EH (cell line): ENCODE results near the gene CCDC124.

Experiments used
- DNase-seq: peaks from one replicate; pipeline ENCODE4 v3.0.0-alpha.2; 2015; ENCODE audit warnings: low read depth

The CCDC124 gene

DNA sequence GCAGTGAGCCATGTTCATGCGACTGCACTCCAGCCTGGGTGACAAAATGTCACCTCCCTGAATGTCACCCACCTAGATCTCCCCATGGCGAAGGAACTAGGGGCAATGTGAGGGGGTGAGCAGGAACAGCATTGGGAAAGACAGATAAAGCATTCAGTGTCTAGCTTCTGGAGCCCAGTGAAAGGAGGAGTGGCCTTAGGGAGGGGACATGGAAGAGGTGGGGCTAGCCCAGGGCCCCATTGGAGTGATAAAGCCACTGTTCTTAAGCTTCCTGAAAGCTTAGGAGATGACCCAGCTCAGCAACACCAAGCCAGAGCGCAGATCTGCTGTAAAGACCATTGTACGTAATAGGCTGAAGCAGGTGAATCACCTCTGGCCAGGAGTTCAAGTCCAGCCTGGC, 21.1 kb downstream of the CCDC124 start:
- DNase-seq = no peak

DNA sequence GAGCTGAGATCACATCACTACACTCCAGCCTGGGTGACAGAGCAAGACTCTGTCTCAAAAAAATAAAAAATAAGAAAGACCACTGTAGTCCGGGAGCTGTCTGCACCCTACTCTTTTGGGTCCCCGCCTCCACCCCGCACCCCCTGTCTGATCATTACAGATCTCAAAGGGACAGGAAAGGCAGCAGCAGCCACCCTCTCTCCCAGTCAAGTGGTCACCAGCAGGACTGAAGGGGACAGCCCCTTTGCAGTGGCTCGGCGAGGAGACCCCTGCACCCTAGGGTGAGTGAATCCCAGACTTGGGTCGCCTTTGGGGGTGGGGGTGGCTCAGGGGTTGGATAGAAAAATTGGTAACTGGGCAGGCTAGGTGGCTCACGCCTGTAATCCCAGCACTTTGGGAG, 21.6 kb downstream of the CCDC124 start:
- no peak for DNase-seq

DNA sequence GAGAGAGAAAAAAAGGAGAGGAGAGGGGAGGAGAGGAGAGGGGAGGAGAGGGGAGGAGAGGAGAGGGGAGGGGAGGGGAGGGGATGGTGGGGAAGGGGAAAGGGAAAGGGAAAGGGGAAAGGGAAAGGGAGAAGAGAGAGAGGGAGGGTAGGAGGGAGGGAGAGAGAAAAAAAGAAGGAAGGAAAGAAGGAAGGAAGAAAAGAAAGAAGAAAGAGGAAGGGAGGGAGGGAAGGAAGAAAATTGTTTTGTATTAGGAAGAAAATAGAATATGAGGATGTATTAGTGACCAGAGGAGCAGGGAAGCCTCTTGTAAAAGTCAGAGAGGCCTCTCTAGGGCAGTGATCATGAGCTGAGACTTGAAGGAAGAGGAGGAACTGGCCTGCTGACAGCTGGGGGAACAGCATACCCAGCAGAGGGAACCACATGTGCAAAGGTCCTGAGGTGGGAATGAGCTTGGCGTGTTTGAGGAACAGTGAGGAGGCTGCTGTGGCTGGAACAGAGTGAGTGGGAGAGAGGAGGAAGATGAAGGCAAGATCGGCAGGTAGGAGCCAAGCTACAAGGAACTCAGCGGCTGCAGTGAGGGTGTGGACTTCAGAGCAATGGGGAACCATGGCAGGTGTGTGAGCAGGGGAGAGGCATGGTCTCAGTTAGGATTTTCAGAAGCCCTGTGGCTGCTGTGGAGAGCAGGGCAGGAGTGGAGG, 24.5 kb downstream of the CCDC124 start:
- no peak for DNase-seq

DNA sequence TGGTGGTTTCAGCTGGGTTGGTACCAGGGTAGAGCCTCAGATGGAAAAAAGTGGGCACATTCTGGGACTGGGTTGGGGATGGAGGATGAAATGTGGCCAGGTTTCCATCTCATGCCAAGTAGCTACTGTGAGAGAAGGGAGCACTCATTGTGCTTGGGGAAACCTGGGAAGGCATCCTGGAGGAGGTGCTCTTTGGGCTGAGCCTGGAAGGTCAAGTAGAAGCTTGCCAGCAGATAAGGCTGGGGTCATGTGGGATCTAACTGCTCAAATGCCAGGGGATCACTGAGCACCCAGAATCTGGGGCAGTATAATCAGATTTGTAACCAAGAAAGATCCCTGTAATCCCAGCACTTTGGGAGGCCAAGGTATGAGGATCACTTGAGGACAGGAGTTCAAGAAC, 25.1 kb downstream of the CCDC124 start:
- no peak for DNase-seq

DNA sequence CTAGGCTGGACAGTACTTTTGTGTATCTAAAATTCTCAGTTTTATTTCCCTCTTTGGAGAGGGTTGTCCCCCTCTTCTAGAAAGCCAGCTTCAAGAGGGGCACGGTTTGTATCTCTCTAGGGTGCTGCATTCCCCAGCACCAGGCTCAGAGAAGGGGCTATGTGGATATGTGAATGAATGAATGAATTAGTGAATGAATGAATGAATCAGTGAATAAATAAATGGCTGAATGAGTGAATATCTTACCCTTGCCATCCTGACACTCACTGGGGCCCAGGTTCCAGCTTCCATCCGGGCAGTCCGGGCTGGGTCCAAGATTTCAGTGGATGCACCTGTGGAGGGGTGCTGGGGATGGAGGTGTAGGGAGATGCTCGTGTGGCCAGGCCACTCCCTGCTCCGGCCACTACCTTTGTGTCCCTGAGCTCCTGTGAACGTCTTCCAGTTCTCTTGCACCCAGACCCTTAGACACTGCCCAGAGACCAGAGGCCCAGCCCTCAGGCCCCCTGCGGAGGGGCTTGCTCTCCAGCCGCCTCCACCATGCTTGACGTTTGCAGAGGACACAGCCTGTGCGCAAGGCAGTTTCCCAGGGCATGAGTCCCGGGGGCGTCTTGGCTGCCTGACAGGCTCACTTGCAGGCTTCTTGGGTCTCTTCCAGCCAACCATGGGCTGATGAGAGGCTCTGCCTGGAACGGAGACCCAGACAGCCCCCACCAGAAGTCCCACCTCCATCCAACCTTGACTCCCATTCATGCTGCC, 31.3 kb downstream of the CCDC124 start:
- DNase-seq = no peak

DNA sequence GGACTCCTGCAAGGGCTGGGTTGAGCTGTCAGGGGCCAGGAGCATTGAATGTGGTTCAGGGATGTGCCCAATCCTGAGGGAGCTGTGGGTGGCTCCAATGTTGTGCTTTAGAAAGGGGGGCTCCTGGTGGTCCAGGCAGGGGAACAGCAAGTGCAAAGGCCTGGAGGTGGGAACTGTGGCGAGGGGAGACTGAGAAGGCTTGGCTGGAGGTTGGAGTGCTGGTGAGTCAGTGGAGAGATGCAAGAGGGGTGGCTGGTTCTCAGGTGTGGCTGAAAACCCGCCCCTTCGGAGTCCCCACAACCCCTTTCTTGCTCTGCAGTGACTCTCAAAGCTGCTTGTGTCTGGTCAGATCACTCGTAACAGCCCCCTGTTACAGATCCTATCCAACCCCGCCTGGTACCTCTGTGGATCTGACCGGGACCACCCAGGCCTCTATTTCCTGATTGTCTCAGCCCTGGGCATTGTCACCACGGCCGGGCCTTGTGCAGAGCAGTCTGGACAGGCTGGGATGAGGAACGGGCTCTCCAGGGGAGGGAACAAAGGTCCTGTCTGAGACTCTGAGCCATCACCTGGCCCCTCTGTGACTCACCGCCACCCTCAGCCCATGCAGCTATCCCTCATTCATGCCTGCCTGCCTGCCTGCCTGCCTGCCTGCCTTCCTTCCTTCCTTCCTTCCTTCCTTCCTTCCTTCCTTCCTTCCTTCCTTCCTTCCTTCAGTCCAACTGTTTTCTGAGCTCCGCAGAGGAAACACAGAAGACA, 32.7 kb downstream of the CCDC124 start:
- no peak for DNase-seq

DNA sequence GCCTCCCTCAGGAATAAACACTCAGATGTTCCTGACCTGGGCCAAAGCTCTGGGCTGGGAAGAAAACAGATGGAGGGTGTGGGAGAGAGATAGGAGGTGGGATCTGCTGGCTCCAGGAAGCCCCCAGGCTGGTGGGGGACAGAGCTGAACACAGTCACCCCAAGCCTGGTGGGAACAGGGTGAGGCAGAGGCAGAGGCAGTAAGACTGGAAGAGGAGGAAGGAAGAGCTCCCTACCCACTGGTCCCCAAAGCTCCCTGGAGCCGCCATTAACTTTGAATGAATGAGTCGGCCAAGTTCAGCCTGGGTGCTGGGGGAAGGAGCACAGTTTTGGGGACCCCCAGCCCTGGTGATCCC, 33.3 kb downstream of the CCDC124 start:
- DNase-seq = no peak

DNA sequence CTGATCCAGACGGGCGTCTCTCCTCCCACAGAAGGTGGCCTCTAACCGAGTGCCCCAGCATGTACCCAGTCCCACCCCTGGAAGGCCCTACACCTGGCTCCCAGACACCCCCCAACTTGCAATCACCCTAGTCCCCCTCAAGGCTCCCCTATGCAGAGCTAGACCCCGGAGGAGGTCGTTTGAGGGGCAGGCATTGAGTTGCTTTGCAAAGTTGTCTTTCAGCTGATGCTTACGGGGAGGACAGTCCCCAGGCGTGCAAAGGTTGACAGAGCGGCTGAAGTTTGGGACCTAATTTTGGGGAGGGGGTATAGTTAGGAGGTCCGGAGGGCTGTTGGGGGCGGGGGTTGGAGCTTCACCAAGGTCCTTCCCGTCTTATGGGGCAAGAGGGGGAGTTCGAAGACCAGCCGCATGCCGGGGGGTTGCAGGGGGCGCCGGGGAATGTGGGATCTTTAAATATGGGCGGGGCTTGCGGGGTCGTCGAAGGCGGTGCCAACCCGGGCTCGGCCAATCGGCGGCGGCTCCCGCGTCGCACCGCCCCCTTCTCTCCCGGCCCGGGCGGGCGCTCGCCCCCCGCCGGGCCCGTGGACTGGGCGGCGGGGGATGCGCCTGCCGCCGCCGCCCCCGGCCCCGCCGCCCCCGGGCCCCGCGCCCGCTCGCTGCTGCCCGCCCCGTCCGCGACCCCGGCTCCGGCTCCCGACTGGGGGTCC, 33.9 kb downstream of the CCDC124 start, which contains the start of gene KCNN1:
Gene KCNN1, plus strand, starts transcription at position 558 of the 707 bp plus-strand sequence. CDS start 6,782 bp downstream, outside the sequence.
- no peak for DNase-seq

DNA sequence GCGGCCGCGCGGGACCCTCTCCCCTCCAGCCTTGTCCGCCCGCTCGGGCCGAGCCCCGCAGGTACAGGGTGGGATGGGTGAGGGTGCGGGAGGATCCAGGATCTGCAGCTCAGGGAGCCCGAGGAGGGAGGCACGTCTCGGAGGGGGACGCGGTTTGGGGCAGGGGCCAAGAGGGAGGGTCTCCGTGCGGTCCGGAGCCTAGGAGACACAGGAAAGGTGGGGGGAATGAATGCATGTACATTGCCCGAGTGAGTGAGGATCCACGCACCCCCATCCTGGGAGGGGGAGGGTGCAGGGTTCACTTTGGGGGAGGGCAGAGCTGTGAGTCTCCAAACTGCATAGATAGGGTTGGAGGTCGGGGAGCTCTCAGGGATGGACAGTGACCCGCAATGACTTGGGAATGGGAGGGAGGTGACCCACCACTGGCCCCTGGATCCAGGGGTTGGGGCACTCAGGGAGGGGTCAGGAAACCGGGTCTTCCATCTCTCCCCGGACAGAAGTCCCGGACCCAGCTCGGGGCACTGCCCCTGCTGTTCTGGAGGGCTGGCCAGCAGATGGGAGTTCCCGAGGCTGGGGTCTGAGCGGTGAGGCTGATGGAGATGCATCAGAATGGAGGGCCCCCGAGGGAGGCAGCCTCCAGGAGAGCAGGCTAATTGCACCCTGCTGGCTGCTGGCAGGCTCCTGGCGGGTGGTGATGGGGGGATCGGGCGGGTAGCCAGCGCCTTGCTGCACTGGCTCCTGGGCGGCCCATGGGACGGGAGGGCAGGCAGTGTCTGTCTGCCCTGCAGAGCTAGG, 34.6 kb downstream of the CCDC124 start:
- DNase-seq = no peak

DNA sequence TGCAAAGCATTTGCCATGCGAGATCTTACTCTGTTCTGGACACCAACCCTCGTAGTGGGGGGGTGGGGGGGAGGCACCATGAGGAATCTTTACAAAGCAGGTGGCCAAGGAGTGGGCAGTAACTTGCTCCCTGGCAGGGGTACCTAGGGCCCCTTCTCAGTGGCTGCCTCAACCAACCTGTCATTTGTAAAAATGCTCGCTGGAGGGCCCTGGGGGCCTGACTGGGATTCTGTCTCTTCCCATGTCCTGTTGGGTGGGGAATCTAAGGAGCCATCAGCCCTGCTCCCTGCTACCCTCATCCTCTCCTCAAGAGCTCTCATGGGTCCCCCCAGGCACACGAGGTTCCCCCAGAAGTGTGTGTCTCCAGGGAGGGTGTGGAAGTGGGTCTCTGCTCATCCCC, 35.5 kb downstream of the CCDC124 start:
- no peak for DNase-seq

DNA sequence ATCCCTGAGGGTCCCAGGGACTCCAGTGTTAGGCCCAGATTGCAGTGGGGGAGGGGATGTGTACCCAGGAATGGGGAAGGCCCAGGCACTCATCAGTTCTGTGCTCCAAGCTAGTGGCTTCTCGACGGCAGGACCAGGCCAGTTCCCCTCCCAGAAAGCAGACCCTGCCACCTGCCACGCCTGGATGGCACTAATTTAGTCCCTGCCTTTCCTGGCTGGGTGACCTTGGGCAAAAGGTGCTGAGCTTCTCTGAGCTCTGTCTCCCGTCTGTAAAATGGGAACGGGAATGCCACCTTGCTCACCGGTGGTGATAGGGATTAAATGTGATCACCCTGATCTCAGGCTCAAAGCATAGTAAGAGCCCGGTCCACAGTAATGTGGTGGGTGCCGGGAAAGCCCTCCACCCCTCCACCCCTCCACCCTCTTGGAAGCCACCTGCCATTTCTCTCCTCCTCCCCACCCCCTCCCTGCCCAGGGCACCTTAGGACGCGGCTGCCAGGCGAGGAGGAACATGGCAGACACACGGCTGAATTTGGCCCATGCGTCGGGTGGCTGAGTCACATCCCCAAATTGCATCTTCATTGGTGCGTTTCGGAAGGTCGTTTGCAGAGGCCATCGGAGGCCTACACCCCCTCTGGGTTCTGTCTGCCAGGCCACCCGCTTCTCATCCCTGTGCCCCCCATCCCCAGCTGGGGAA, 36.4 kb downstream of the CCDC124 start:
- no peak for DNase-seq

DNA sequence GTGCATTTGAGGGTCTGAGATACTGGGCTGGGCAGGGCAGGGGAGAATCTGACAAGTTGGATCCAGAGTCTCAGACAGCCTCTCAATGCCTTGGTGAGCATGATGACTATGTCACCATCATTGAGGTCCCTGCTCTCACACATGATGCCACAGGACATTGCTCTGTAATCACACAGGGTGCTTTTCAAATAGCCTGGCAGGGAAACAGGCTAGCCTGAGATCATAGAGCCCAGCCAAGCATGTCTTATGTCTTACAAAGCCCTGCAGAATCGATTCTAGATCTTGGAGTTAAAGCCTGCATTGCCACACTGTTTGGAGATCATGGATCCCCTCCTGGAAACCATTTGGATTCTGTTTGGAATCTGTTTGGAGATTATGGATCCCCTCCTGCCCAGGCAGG, 39.4 kb downstream of the CCDC124 start:
- DNase-seq = no peak

DNA sequence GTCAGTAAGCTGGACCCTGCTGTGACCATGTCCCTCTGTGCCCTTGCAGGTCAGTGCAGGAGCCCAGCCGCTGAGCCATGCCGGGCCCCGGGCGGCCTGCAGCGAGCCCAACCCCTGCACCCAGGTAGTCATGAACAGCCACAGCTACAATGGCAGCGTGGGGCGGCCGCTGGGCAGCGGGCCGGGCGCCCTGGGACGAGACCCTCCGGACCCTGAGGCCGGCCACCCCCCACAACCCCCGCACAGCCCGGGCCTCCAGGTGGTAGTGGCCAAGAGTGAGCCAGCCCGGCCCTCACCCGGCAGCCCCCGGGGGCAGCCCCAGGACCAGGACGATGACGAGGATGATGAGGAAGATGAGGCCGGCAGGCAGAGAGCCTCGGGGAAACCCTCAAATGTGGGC, 40.9 kb downstream of the CCDC124 start:
- DNase-seq = no peak

DNA sequence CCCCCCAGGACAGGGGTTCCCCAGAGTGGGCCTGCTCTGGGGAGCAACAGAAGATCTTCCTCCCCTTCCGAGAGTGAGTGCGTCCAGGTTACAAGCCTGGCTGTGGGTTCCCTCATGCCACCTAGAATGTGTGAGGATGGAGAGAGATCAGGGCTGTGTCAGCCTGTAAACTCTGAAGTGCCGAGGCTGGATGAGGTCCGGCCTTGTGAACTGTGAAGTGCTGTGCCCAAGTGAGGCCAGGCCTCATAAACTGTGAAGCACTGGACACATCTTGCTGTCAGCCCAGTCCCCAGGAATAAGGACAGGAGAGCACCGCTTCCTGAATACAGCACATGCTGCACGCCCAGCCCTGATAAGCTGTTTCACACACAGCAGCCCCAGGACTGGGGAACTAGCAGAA, 41.7 kb downstream of the CCDC124 start:
- DNase-seq = no peak

DNA sequence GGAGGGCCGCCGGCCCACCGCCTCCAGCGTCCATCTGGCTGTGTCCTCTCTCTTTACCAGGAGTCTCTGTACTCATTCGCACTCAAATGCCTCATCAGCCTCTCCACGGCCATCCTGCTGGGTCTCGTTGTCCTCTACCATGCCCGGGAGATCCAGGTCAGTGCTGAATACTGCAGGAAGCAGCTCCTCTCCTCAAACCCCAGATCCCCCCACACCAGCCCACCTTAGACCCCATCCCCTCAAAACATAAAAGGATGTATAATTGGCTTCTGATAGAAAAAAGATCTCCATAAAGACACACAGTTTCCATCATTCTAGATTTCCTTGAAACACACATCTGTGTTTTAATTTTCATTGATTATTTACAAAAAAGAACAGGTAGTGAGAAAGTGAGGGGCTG, 42.2 kb downstream of the CCDC124 start:
- no peak for DNase-seq

DNA sequence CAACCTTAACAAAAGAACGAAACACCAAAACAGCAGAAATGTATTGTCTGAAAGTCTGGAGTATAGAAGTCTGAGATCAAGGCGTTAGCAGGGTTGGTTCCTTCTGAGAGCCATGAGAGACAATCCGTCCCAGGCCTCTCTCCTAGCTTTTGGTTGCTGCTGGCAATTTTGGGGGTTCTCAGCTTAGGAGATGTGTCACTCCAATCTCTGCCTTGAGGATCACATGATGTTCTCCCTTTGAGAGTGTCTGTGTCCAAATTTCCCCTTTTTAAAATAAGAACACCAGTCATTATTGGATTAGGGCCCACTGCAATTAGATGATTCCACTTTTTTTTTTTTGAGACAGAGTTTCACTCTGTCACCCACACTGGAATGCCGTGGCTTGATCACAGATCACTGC, 44.2 kb downstream of the CCDC124 start:
- DNase-seq = no peak

DNA sequence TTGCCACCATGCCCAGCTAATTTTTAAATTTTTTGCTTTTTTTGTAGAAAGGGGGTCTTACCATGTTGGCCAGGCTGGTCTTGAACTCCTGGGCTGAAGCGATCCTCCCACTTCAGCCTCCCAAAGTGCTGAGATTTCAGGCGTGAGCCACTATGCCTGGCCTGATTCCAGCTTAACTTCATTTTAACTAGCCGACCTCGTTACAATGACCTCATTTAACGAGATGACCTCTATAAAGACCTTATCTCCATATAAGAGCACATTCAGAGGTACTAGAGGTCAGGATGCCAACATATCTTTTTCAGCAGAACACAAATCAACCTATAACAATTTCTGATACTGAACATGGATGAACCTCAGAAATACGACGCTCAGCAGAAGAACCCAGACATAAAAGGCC, 44.7 kb downstream of the CCDC124 start:
- DNase-seq = no peak

DNA sequence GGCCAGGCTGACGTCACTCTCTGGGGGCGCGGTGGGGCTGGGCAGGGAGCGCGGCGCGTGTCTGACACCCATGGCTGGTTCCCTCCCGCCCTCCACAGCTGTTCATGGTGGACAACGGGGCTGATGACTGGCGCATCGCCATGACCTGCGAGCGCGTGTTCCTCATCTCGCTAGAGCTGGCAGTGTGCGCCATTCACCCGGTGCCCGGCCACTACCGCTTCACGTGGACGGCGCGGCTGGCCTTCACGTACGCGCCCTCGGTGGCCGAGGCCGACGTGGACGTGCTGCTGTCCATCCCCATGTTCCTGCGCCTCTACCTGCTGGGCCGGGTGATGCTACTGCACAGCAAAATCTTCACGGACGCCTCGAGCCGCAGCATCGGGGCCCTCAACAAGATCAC, 48.8 kb downstream of the CCDC124 start:
- DNase-seq = no peak

DNA sequence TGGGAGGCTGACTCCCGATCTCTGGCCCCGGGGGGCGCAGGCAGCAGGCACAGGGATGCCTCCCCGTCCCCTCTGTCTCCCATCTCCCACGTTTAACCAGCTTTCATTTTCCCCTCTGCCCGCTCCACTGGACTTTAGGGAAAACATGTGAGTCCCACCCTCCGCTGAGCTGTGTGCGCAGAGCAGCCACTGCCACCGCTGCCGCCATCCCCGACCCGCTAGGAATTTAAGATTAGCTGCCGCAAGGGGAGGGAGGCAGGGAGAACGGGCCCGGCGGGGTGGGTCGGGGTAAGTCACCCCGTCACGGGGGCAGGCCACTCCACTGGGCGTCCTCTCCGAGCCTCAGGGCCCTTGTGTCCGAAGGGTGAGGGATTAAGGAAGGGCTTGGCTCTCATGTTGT, 49.6 kb downstream of the CCDC124 start:
- DNase-seq = no peak

DNA sequence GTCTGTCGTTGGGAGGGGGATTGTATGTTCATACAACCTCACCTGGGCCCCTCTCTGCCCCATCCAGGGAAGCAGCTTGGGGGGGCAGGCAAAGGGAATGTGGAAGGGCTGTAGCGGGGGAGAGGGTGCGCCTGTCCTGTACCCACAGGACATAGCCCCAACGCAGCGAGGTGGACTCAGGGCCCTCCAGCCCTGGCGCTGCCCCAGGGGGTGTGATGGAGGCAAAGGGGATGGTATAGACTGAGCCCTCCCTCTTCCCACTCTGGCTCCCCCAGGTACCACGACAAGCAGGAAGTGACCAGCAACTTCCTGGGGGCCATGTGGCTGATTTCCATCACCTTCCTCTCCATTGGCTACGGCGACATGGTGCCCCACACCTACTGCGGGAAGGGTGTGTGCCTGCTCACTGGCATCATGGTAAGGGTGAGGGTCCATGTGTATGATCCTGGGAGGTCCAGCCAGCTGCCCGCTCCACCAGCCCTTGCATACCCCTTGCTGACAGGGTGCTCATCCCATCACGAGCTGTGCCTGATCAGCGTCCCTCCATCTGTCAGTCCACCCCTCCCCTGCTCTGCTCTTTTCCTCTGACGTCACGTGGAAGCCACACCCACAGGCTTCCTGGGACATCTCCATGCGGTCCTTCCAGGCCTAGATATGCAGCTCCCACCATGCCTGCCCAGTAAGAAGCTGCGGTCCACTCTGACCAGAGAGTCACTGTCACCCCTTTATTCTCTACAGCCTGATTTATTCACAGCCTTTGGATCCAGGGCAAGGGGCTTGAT, 52.4 kb downstream of the CCDC124 start:
- no peak for DNase-seq
